ENCODE measurements around the gene TEX11.
"Not testable (repeated sequence)": the region's sequence is repeated elsewhere in the genome, so short reads cannot be mapped to it uniquely, and the experiment has no call there.

TEX11 gene

GRCh38 chrX:70675284-70675683, 233.2 kb downstream of the TEX11 start:
- no peak for DNase-seq (ENCODE audit: low spot score)
- in situ Hi-C loops (cut with MboI; ENCODE audit: low pct_unique_long_range_greater_than_20kb, low sequenced_read_pairs, unreplicated experiment), result no loop called here
- no peak for TF ChIP-seq CTCF (IDR thresholded peaks at IDR 0.05; ENCODE audit: extremely low read depth, insufficient read depth, missing control alignments)

DNA sequence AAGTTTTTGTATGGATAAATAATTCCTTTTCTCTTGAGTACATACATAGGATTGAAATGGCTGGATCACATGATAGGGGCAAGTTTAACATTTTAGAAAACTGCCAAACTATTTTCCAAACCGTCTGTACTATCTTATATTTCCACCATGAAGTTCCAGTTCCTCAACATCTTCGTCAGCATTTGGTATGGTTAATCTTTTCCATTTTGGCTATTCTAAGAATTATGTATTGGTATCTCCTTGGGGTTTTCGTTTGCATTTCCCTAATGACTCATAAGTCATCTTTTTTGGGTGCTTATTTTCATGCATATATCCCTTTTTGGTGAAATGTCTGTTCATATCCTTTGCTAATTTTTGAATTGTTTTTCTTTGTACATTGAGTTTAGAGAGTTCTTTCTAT, 236.2 kb downstream of the TEX11 start:
- no peak for TF ChIP-seq CTCF (IDR thresholded peaks at IDR 0.05; ENCODE audit: extremely low read depth, insufficient read depth, missing control alignments)
- in situ Hi-C loops (cut with MboI; ENCODE audit: low pct_unique_long_range_greater_than_20kb, low sequenced_read_pairs, unreplicated experiment), result no loop called here
- DNase-seq (ENCODE audit: low spot score), result no peak

DNA sequence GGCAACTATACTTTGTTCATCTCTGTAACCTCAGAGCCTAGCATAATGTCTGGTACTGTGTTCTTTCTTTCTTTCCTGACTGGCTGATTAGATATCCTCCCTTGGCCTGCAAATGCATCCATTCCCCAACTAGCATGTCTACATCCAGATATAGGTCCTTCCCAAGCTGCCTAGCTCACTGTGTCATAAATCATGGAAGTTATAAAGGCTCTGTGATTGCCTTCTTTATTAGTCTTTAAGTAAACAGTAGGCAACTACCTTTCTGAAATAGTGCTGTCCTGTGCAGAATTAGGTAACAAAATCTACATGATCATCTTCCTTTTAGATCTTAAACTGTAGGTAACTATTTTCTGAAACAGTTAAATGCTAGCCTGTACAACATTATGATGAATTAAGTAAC, 239.4 kb downstream of the TEX11 start:
- no peak for TF ChIP-seq CTCF (IDR thresholded peaks at IDR 0.05; ENCODE audit: extremely low read depth, insufficient read depth, missing control alignments)
- DNase-seq (ENCODE audit: low spot score), result no peak
- in situ Hi-C loops (cut with MboI; ENCODE audit: low pct_unique_long_range_greater_than_20kb, low sequenced_read_pairs, unreplicated experiment), result no loop called here

GRCh38 chrX:70664726-70665125, 243.8 kb downstream of the TEX11 start:
- peak; percentile 42 for TF ChIP-seq CTCF (IDR thresholded peaks at IDR 0.05; ENCODE audit: extremely low read depth, insufficient read depth, missing control alignments)
- in situ Hi-C loops (cut with MboI; ENCODE audit: low pct_unique_long_range_greater_than_20kb, low sequenced_read_pairs, unreplicated experiment), result no loop called here
- peak; percentile 25 for DNase-seq (ENCODE audit: low spot score)

DNA sequence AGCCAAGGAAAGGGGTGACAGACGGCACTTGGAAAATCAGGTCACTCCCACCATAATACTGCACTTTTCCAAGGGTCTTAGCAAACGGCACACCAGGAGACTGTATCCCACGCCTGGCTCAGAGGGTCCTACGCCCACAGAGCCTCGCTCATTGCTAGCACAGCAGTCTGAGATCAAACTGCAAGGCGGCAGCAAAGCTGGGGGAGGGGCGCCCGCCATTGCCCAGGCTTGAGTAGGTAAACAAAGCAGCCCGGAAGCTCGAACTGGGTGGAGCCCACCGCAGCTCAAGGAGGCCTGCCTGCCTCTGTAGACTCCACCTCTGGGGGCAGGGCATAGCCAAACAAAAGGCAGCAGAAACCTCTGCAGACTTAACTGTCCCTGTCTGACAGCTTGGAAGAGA, 247.4 kb downstream of the TEX11 start:
- DNase-seq (ENCODE audit: low spot score); in situ Hi-C loops (cut with MboI; ENCODE audit: low pct_unique_long_range_greater_than_20kb, low sequenced_read_pairs, unreplicated experiment): not testable (repeated sequence)

- in situ Hi-C loops (cut with MboI; ENCODE audit: low pct_unique_long_range_greater_than_20kb, low sequenced_read_pairs, unreplicated experiment); DNase-seq (ENCODE audit: low spot score): not testable (repeated sequence)
Observed at GRCh38 chrX:70657546-70657945, 251.0 kb downstream of the TEX11 start.

DNA sequence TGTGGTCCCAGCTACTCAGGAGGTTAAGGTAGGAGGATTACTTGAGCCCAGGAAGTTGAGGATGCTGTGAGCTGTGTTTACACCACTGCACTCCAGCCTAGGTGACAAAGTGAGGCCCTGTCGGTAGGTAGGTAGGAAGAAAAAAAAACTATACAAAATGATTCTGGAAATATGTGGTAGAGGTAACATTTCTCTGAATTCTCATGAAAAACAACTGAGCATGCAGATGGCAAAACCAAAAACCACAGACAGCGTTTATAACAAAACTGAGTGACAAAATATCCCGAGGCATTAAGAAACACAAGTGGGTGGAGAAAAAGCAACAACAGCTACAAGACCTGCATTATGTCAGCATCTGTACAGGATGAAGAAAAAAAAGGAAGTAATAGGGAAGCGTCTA, 252.2 kb downstream of the TEX11 start:
- TF ChIP-seq CTCF (IDR thresholded peaks at IDR 0.05; ENCODE audit: extremely low read depth, insufficient read depth, missing control alignments), result no peak
- in situ Hi-C loops (cut with MboI; ENCODE audit: low pct_unique_long_range_greater_than_20kb, low sequenced_read_pairs, unreplicated experiment), result no loop called here
- no peak for DNase-seq (ENCODE audit: low spot score)

DNA sequence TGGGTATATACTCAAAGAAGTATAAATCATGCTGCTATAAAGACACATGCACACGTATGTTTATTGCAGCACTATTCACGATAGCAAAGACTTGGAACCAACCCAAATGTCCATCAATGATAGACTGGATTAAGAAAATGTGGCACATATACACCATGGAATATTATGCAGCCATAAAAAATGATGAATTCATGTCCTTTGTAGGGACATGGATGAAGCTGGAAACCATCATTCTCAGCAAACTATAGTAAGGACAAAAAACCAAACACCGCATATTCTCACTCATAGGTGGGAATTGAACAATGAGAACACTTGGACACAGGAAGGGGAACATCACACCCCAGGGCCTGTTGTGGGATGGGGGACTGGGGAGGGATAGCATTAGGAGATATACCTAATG, 260.6 kb downstream of the TEX11 start:
- DNase-seq (ENCODE audit: low spot score), result not testable (repeated sequence)

More for the DNA sequence above, 260.6 kb downstream of the TEX11 start:
- in situ Hi-C loops (cut with MboI; ENCODE audit: low pct_unique_long_range_greater_than_20kb, low sequenced_read_pairs, unreplicated experiment), result not testable (repeated sequence)

All from GM13977 (cell line).